ENCODE results near the gene SLIT1. TPM values are rescaled to one million over a fixed set of nuclear protein-coding genes. Genes with fewer than 3 reads are reported as not detected.

SLIT1 gene
- total RNA-seq, 1 experiment from 2014 or later, result 0.41 TPM

GRCh38 chr10:96999987-97000386 is 185.8 kb downstream of the SLIT1 start:
- H3K4me3 ChIP-seq (ENCODE audit: low read depth, low read length), result no peak overlapping the region
- H3K9me3 ChIP-seq, result no peaks in the 10 kb centered on the region
- ChIA-PET CTCF (interaction anchor here (0.6 kb wide), 1 partner anchor 771 kb away, joined by 3 read pairs; no protein-coding TSS in a partner anchor), POLR2A (no interaction called here)
- H3K9me3 Mint-ChIP-seq (ENCODE audit: unreplicated experiment), result no peaks in the 10 kb centered on the region
- H3K4me1 Mint-ChIP-seq (ENCODE audit: low read depth, unreplicated experiment), result no peaks in the 10 kb centered on the region
- DNase-seq, result no peak
- no peaks in the 10 kb centered on the region for H3K36me3 Mint-ChIP-seq (ENCODE audit: insufficient read depth, unreplicated experiment)
- H3K27ac Mint-ChIP-seq (ENCODE audit: unreplicated experiment), result no peak overlapping the region
- intact Hi-C loops (cut with micrococcal nuclease; ENCODE audit: unreplicated experiment), result no loop called here
- H3K4me3 Mint-ChIP-seq (ENCODE audit: unreplicated experiment), result no peak overlapping the region
- no peaks in the 10 kb centered on the region for H3K27me3 ChIP-seq (replicated peaks; ENCODE audit: control insufficient read depth, insufficient read depth, low read length)
- BruUV-seq (replicated peaks), result no TSS peak
- H3K27me3 Mint-ChIP-seq (ENCODE audit: insufficient read depth, unreplicated experiment), result no peaks in the 10 kb centered on the region
- 0 out of 2 replicates have a peak, but pooled peaks cover 6% of the 10 kb centered on the region for H3K4me1 ChIP-seq
- no peaks in the 10 kb centered on the region for H3K36me3 ChIP-seq (ENCODE audit: control insufficient read depth, insufficient read depth, low read length)
- TF ChIP-seq CTCF (IDR thresholded peaks at IDR 0.05; ENCODE audit: insufficient read depth in 1 of 2, low read depth in 1 of 2, low read length in 1 of 2, severe bottlenecking in 1 of 2, unreplicated experiment in 1 of 2), result no peak

GRCh38 chr10:96999337-96999736 is 186.4 kb downstream of the SLIT1 start:
- no peak overlapping the region for H3K27ac Mint-ChIP-seq (ENCODE audit: unreplicated experiment)
- no TSS peak for BruUV-seq (replicated peaks)

GRCh38 chr10:96998329-96998888 is 187.3 kb downstream of the SLIT1 start:
- Mint-ChIP-seq H3K9me3 (ENCODE audit: unreplicated experiment) (no peaks in the 10 kb centered on the region), H3K4me1 (ENCODE audit: low read depth, unreplicated experiment) (no peaks in the 10 kb centered on the region), H3K4me3 (ENCODE audit: unreplicated experiment) (no peak overlapping the region), H3K27ac (ENCODE audit: unreplicated experiment) (no peak overlapping the region), H3K36me3 (ENCODE audit: insufficient read depth, unreplicated experiment) (no peaks in the 10 kb centered on the region), H3K27me3 (ENCODE audit: insufficient read depth, unreplicated experiment) (no peaks in the 10 kb centered on the region)
- POLR2A ChIA-PET, result no interaction called here
- BruUV-seq (replicated peaks), result no TSS peak
- Histone ChIP-seq H3K27me3 (replicated peaks; ENCODE audit: control insufficient read depth, insufficient read depth, low read length) (no peaks in the 10 kb centered on the region), H3K36me3 (ENCODE audit: control insufficient read depth, insufficient read depth, low read length) (no peaks in the 10 kb centered on the region), H3K4me1 (0 out of 2 replicates have a peak, but pooled peaks cover 6% of the 10 kb centered on the region), H3K9me3 (no peaks in the 10 kb centered on the region), H3K4me3 (ENCODE audit: low read depth, low read length) (no peak overlapping the region)
- no peak for TF ChIP-seq CTCF (IDR thresholded peaks at IDR 0.05; ENCODE audit: insufficient read depth in 1 of 2, low read depth in 1 of 2, low read length in 1 of 2, severe bottlenecking in 1 of 2, unreplicated experiment in 1 of 2)
- intact Hi-C loops (cut with micrococcal nuclease; ENCODE audit: unreplicated experiment), result no loop called here
- DNase-seq, result no peak
- CTCF ChIA-PET, result no interaction called here

More at GRCh38 chr10:96999337-96999736, 186.4 kb downstream of the SLIT1 start:
- DNase-seq, result no peak
- Mint-ChIP-seq H3K4me3 (ENCODE audit: unreplicated experiment) (no peak overlapping the region), H3K27me3 (ENCODE audit: insufficient read depth, unreplicated experiment) (no peaks in the 10 kb centered on the region), H3K9me3 (ENCODE audit: unreplicated experiment) (no peaks in the 10 kb centered on the region), H3K36me3 (ENCODE audit: insufficient read depth, unreplicated experiment) (no peaks in the 10 kb centered on the region), H3K4me1 (ENCODE audit: low read depth, unreplicated experiment) (no peaks in the 10 kb centered on the region)
- intact Hi-C loops (cut with micrococcal nuclease; ENCODE audit: unreplicated experiment), result no loop called here
- Histone ChIP-seq H3K27me3 (replicated peaks; ENCODE audit: control insufficient read depth, insufficient read depth, low read length) (no peaks in the 10 kb centered on the region), H3K4me1 (0 out of 2 replicates have a peak, but pooled peaks cover 6% of the 10 kb centered on the region), H3K9me3 (no peaks in the 10 kb centered on the region), H3K4me3 (ENCODE audit: low read depth, low read length) (no peak overlapping the region), H3K36me3 (ENCODE audit: control insufficient read depth, insufficient read depth, low read length) (no peaks in the 10 kb centered on the region)
- POLR2A ChIA-PET, result no interaction called here
- no peak for TF ChIP-seq CTCF (IDR thresholded peaks at IDR 0.05; ENCODE audit: insufficient read depth in 1 of 2, low read depth in 1 of 2, low read length in 1 of 2, severe bottlenecking in 1 of 2, unreplicated experiment in 1 of 2)
- CTCF ChIA-PET, result interaction anchor here (0.6 kb wide), 1 partner anchor 770 kb away, joined by 3 read pairs; no protein-coding TSS in a partner anchor

Measured in Caco-2 (cell line).